ENCODE measurements around the gene HTR4. TPM values are rescaled to one million over a fixed set of nuclear protein-coding genes. Genes with fewer than 3 reads are reported as not detected.

Gene HTR4
- polyA plus RNA-seq, 1 donor from 2014 or later, result not detected

GRCh38 chr5:148509893-148510292 is 144.4 kb downstream of the HTR4 start:
- no peaks in the 10 kb centered on the region for H3K27me3 ChIP-seq (ENCODE audit: insufficient read depth, low read depth, low read length)
- H3K9ac ChIP-seq (ENCODE audit: low read length), result no peak overlapping the region
- H2AFZ ChIP-seq (ENCODE audit: low read depth, low read length), result no peak overlapping the region
- no peak overlapping the region for H3K4me3 ChIP-seq (ENCODE audit: low read length)
- no peaks in the 10 kb centered on the region for H3F3A ChIP-seq (ENCODE audit: insufficient read depth, low read length, poor library complexity, severe bottlenecking)
- H3K9me2 ChIP-seq (ENCODE audit: insufficient read depth, low read length), result no peaks in the 10 kb centered on the region
- TF ChIP-seq SMC3 (conservative IDR thresholded peaks at IDR 0.05; ENCODE audit: poor library complexity) (no peak), POLR2AphosphoS5 (IDR thresholded peaks at IDR 0.05) (no peak), EP300 (conservative IDR thresholded peaks at IDR 0.05; ENCODE audit: poor library complexity, severe bottlenecking) (no peak), RAD21 (conservative IDR thresholded peaks at IDR 0.05) (no peak)
- TF ChIP-seq, protein P1, sequence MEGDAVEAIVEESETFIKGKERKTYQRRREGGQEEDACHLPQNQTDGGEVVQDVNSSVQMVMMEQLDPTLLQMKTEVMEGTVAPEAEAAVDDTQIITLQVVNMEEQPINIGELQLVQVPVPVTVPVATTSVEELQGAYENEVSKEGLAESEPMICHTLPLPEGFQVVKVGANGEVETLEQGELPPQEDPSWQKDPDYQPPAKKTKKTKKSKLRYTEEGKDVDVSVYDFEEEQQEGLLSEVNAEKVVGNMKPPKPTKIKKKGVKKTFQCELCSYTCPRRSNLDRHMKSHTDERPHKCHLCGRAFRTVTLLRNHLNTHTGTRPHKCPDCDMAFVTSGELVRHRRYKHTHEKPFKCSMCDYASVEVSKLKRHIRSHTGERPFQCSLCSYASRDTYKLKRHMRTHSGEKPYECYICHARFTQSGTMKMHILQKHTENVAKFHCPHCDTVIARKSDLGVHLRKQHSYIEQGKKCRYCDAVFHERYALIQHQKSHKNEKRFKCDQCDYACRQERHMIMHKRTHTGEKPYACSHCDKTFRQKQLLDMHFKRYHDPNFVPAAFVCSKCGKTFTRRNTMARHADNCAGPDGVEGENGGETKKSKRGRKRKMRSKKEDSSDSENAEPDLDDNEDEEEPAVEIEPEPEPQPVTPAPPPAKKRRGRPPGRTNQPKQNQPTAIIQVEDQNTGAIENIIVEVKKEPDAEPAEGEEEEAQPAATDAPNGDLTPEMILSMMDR (IDR thresholded peaks at IDR 0.05; ENCODE audit: poor library complexity, severe bottlenecking), result no peak
- H4K20me1 ChIP-seq (ENCODE audit: insufficient read depth), result no peaks in the 10 kb centered on the region
- no peaks in the 10 kb centered on the region for H3K79me2 ChIP-seq (replicated peaks; ENCODE audit: insufficient read depth, low read length)
- H3K27ac ChIP-seq (ENCODE audit: low read length), result no peak overlapping the region
- H3K9me3 ChIP-seq (ENCODE audit: low read length), result no peaks in the 10 kb centered on the region
- H3K4me2 ChIP-seq (ENCODE audit: low read length), result no peak overlapping the region
- H3K36me3 ChIP-seq (ENCODE audit: insufficient read depth, low read length), result no peaks in the 10 kb centered on the region

- no peak overlapping the region for H3K9ac ChIP-seq (ENCODE audit: low read length)
- H3K79me2 ChIP-seq (replicated peaks; ENCODE audit: insufficient read depth, low read length), result no peaks in the 10 kb centered on the region
- no peaks in the 10 kb centered on the region for H4K20me1 ChIP-seq (ENCODE audit: insufficient read depth)
- no peaks in the 10 kb centered on the region for H3K9me3 ChIP-seq (ENCODE audit: low read length)
- no peak overlapping the region for H3K4me2 ChIP-seq (ENCODE audit: low read length)
- no peak overlapping the region for H3K27ac ChIP-seq (ENCODE audit: low read length)
- TF ChIP-seq POLR2AphosphoS5 (IDR thresholded peaks at IDR 0.05) (no peak), SMC3 (conservative IDR thresholded peaks at IDR 0.05; ENCODE audit: poor library complexity) (no peak), REST (IDR thresholded peaks at IDR 0.05; ENCODE audit: borderline replicate concordance) (no peak), MXI1 (conservative IDR thresholded peaks at IDR 0.05; ENCODE audit: poor library complexity, severe bottlenecking) (no peak), EP300 (conservative IDR thresholded peaks at IDR 0.05; ENCODE audit: poor library complexity, severe bottlenecking) (no peak), EZH2 (IDR thresholded peaks at IDR 0.05; ENCODE audit: borderline replicate concordance, insufficient read depth, low read length, poor library complexity, severe bottlenecking) (no peak), RAD21 (conservative IDR thresholded peaks at IDR 0.05) (no peak), TAF1 (IDR thresholded peaks at IDR 0.05; ENCODE audit: low read depth) (no peak)
- TF ChIP-seq, protein P1 (IDR thresholded peaks at IDR 0.05; ENCODE audit: poor library complexity, severe bottlenecking), result no peak
- no peak overlapping the region for H2AFZ ChIP-seq (ENCODE audit: low read depth, low read length)
- H3K4me3 ChIP-seq (ENCODE audit: low read length), result no peak overlapping the region
- H3K27me3 ChIP-seq (ENCODE audit: insufficient read depth, low read depth, low read length), result no peaks in the 10 kb centered on the region
- no peaks in the 10 kb centered on the region for H3F3A ChIP-seq (ENCODE audit: insufficient read depth, low read length, poor library complexity, severe bottlenecking)
- no peaks in the 10 kb centered on the region for H3K36me3 ChIP-seq (ENCODE audit: insufficient read depth, low read length)
- H3K9me2 ChIP-seq (ENCODE audit: insufficient read depth, low read length), result no peaks in the 10 kb centered on the region
These were observed 146.7 kb downstream of the HTR4 start for GRCh38 chr5:148507648-148508047.

Measured in neural cell (in vitro differentiated cells).